Bone marrow (tissue), 2 donors: Measurements from ENCODE around the gene PARP16.
"Not testable (repeated sequence)": the region's sequence is repeated elsewhere in the genome, so short reads cannot be mapped to it uniquely, and the experiment has no call there.

Source experiments
- DNase-seq, 2 donors: peaks; one replicate each; lab custom pipeline; 2025; lab: John Stamatoyannopoulos, UW

The PARP16 gene

GRCh38 chr15:65233696-65234095 is 53.0 kb downstream of the PARP16 start:
- DNase-seq = no peak

- DNase-seq = no peak
Observed at GRCh38 chr15:65232520-65232919, 54.2 kb downstream of the PARP16 start.

GRCh38 chr15:65231306-65231705 is 55.4 kb downstream of the PARP16 start:
- DNase-seq = no peak

DNA sequence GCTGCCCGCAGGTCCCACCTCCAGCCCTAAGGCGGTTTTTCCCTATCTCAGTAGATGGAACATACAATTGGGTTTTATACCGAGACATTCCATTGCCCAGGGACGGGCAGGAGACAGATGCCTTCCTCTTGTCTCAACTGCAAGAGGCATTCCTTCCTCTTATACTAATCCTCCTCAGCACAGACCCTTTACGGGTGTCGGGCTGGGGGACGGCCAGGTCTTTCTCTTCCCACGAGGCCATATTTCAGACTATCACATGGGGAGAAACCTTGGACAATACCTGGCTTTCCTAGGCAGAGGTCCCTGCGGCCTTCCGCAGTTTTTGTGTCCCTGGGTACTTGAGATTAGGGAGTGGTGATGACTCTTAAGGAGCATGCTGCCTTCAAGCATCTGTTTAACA is 59.8 kb downstream of the PARP16 start:
- not testable (repeated sequence) for DNase-seq

DNA sequence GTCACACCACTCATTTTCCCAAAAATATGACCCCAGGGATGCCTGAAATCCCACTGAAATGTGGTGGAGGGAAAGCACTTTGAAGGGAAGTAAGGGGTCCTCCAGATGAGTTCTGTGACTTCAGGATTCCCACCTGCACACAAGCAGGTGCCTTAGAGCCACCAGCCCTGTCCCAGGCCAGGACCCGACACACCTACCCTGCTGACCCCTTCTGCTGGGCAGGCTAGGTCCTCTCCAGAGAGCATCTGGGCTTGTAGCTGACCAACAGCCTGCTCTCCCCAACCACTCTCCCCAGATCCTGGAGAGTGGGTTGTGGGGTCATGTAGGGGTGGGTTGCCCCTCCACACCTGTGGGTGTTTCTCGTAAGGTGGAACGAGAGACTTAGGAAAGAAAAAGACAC is 60.5 kb downstream of the PARP16 start:
- no peak for DNase-seq

DNA sequence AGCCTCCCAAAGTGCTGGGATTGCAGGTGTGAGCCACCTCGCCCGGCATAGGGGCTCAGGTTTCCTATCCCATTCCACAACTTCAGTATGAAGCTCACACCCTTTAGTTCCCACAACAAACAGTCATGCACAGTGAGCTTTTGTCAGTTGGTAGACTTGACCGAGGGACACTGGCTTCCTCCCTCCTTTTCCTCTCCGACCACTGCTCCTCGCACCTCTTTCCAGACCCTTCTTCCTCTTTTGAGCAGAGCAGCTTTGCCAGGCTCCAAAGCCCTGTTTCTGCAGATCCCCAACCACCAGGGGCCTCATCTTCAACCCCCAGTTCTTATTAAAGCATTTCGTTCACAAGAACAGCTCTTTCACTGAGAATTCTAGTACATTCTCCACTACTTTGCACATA is 62.7 kb downstream of the PARP16 start:
- peak in 1 of 2 donors; percentile 3 for DNase-seq

- DNase-seq = no peak
Observed at GRCh38 chr15:65222891-65223290, 63.8 kb downstream of the PARP16 start.

DNA sequence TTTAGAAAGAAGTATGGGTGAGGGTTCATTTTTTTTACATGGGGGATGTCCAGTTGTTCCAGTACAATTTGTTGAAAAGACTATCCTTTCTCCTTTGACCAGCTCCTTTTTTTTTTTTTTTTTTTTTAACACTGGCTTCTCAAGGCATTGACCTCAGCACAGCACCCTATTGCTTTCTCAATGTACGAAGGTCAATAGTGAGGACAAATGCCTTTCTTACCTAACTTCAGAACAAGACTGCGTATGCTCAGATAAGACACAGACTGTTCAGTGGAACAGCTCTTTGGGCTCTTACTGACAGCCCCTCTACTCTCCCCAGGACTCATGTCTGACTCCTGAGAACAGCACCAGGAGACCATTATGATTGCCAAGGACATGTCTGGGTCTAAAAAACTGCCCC is 65.0 kb downstream of the PARP16 start:
- no peak for DNase-seq

DNA sequence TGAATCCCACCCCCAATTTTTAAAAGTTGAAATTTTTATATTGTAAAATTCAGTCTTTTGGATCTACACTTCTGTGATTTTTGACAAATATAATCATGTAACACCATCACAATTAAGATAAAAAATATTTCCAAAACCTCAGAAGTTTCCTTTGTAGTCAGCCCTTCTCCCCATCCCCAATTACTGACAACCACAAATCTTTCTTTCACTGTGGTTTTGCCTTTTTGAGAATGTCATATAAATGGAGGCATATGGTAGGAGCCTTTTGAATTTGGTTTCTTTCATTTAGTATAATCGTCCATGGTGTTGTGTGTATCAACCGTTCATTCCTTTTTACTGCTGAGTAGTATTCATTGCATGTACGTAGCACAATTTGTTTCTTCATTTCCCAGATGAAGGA is 67.5 kb downstream of the PARP16 start:
- DNase-seq = no peak

GRCh38 chr15:65217526-65218482 is 68.9 kb downstream of the PARP16 start:
- DNase-seq = no peak

- no peak for DNase-seq
Observed at GRCh38 chr15:65215496-65215895, 71.2 kb downstream of the PARP16 start.

DNA sequence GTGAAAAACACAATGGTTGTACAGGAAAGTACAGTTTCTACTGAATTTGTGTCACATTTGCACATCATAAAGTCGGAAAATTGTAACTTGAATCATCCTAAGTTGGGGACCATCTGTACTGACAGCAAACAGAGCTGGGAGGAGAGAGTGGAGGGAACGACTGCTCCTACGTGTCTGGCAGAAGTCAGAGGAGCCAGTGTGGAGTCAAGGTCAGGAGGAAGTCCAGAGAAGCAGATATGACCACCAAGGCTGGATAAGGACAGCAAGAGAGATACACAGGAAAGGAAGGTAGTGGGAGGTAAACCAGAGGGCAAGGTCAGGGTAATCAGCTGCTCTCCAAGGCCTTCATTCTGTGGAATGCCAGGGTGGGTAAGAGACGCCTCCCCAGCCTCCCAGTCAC is 72.7 kb downstream of the PARP16 start:
- no peak for DNase-seq

- DNase-seq = no peak
Observed at GRCh38 chr15:65213241-65213640, 73.4 kb downstream of the PARP16 start.

DNA sequence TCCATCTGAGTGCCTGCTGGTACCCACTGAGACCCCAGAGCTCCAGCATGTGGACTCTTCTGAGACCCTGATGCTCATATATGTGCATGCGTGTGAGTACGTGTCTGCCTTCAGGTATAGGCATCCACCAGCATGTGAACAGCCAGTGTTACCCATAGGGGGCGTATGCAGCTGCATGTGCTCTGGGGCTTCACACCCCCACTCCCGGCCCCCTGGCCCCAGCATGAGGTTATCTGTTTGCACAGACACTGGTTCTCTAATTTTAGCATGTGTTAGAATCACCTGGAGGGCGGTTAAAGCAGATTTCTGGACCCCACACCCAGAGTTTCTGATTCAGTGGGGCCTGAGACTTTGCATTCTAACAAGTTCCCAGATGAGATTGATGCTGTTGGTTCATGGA is 74.6 kb downstream of the PARP16 start:
- no peak for DNase-seq

DNA sequence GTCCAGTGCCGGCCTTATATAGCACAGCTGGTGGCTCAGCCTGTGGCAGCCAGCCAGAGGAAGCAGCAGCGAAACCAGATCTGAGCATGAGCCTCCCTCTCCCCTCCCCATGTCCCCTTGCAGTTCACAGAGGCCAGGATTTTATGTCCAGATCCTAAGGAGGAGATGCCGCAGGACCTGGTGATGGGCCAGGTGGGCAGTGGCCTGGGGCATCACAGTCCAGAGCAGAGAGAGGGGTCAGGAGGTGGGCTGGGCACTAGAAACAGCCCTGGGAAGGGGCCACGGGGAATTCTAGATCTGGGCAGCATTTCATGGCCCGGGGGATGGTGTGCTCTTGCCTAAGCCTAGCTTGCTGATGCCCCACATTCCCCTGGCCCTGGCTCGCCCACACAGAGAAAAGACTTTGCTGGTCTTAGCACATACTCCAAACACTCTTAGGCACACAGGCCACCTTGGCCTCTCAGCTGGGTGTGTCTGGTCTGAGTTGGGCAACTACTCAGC is 75.2 kb downstream of the PARP16 start:
- no peak for DNase-seq

- DNase-seq = no peak
Observed at GRCh38 chr15:65210770-65211481, 75.8 kb downstream of the PARP16 start, which contains the start of gene CILP. CILP (minus strand) TSS chr15:65211473; CDS start chr15:65209755, 1,718 bp downstream.

- DNase-seq = no peak
Observed at GRCh38 chr15:65209701-65210643, 76.7 kb downstream of the PARP16 start.

DNA sequence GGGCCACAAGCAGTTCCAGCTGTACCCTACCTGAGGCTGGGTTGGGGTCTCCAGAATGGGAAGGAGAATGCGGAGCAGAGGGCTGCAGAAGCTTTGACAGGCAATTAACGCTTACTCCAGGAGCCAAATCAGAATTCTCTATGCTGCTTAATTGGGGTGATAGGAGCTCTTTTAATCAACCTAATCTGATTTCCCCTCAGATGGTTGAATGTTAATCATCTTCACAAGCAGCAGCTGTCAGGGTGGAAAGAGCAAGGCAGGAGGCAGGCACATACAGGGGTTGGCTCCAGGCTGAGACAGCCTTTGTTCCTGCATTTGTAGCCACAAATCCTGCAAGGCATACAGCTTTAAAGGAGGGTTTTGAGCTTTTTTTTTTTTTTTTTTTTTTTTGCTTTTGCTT is 78.0 kb downstream of the PARP16 start:
- DNase-seq = no peak
